Measurements from ENCODE around the gene CAMK2N2.

The CAMK2N2 gene

DNA sequence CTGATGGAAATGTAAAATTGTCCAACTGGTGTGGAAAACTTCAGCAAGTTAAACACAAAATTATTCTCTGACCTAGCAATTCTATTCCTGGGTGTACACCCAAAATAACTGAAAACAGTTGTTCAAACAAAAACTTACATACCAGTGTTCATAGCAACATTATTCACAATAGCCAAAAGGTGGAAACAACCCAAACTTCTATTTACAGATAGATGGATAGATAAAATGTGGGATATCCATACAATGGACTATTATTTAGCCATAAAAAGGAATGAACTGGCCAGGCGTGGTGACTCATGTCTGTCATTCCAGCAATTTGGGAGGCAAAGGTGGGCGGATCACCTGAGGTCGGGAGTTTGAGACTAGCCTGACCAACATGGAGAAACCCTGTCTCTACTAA lies 38.8 kb downstream of the CAMK2N2 start:
- Histone ChIP-seq H3K36me3 (ENCODE audit: control insufficient read depth, low read length) (no peaks in the 10 kb centered on the region), H3K4me1 (ENCODE audit: control insufficient read depth, low read length) (no peaks in the 10 kb centered on the region), H3K27me3 (ENCODE audit: control insufficient read depth, low read length) (peaks cover 7% of the 10 kb centered on the region), H3K4me2 (ENCODE audit: low read length) (no peak overlapping the region), H3K4me3 (ENCODE audit: low read length) (no peak overlapping the region), H3K79me2 (ENCODE audit: control insufficient read depth, low read length) (no peaks in the 10 kb centered on the region), H3K9me2 (replicated peaks; ENCODE audit: control insufficient read depth, low read length) (no peaks in the 10 kb centered on the region), H3F3A (ENCODE audit: control insufficient read depth, insufficient read depth) (no peaks in the 10 kb centered on the region), H4K20me1 (ENCODE audit: control insufficient read depth, insufficient read depth, low read depth, low read length) (no peaks in the 10 kb centered on the region), H3K27ac (ENCODE audit: low read depth, low read length) (no peak overlapping the region), H3K9me3 (ENCODE audit: control insufficient read depth, insufficient read depth, low read length) (no peaks in the 10 kb centered on the region)
- TF ChIP-seq, protein P1, sequence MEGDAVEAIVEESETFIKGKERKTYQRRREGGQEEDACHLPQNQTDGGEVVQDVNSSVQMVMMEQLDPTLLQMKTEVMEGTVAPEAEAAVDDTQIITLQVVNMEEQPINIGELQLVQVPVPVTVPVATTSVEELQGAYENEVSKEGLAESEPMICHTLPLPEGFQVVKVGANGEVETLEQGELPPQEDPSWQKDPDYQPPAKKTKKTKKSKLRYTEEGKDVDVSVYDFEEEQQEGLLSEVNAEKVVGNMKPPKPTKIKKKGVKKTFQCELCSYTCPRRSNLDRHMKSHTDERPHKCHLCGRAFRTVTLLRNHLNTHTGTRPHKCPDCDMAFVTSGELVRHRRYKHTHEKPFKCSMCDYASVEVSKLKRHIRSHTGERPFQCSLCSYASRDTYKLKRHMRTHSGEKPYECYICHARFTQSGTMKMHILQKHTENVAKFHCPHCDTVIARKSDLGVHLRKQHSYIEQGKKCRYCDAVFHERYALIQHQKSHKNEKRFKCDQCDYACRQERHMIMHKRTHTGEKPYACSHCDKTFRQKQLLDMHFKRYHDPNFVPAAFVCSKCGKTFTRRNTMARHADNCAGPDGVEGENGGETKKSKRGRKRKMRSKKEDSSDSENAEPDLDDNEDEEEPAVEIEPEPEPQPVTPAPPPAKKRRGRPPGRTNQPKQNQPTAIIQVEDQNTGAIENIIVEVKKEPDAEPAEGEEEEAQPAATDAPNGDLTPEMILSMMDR (IDR thresholded peaks at IDR 0.05; ENCODE audit: low read depth, low read length, poor library complexity, severe bottlenecking), result no peak
- no peak for TF ChIP-seq EZH2phosphoT487 (IDR thresholded peaks at IDR 0.05; ENCODE audit: borderline replicate concordance, low read length)

DNA sequence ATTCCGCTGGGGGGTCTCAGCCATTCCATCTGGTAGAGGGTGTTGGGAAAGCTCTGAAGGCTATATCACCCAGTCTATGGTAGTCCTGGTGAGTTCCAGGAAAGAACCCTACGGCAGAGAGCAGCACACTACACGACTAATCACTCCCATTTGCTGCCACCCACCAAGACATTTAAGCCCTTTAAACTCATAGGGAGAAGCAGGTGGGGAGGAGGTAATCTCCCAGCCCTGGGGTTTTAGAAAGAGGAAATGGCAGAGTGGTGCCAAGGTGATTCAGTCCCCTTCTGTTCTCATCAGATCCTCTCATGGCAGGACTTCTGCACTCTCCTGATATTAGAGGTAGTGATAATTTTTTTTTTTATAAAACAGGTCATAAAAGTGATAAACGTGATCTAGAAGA lies 42.5 kb downstream of the CAMK2N2 start:
- H3K27ac ChIP-seq (ENCODE audit: low read depth, low read length), result no peak overlapping the region
- no peaks in the 10 kb centered on the region for H3K36me3 ChIP-seq (ENCODE audit: control insufficient read depth, low read length)
- no peaks in the 10 kb centered on the region for H3K9me3 ChIP-seq (ENCODE audit: control insufficient read depth, insufficient read depth, low read length)
- H3K4me2 ChIP-seq (ENCODE audit: low read length), result no peak overlapping the region
- H4K20me1 ChIP-seq (ENCODE audit: control insufficient read depth, insufficient read depth, low read depth, low read length), result no peaks in the 10 kb centered on the region
- no peaks in the 10 kb centered on the region for H3K4me1 ChIP-seq (ENCODE audit: control insufficient read depth, low read length)
- TF ChIP-seq EZH2phosphoT487 (IDR thresholded peaks at IDR 0.05; ENCODE audit: borderline replicate concordance, low read length), result no peak
- TF ChIP-seq, protein P1 (IDR thresholded peaks at IDR 0.05; ENCODE audit: low read depth, low read length, poor library complexity, severe bottlenecking), result no peak
- H3K9me2 ChIP-seq (replicated peaks; ENCODE audit: control insufficient read depth, low read length), result no peaks in the 10 kb centered on the region
- no peaks in the 10 kb centered on the region for H3F3A ChIP-seq (ENCODE audit: control insufficient read depth, insufficient read depth)
- no peak overlapping the region for H3K4me3 ChIP-seq (ENCODE audit: low read length)
- 0 out of 2 replicates have a peak, but pooled peaks cover 7% of the 10 kb centered on the region for H3K27me3 ChIP-seq (ENCODE audit: control insufficient read depth, low read length)
- no peaks in the 10 kb centered on the region for H3K79me2 ChIP-seq (ENCODE audit: control insufficient read depth, low read length)

DNA sequence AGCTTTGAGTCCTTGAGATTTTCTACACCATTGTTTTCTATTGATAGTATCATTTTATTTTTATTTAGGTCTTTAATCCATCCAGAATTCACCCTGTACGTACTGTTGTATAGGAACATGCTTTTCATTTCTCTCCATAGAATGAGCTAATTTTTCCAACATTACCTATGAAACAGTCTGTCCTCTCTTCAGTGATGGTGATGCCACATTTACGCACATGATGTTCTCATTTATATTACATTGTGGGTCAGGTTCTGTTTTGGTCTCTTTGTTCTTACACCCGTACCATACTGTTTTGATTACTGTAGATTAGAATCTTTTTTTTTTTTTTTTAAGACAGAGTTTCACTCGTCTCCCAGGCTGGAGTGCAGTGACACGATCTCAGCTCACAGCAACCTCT lies 49.6 kb downstream of the CAMK2N2 start:
- no peak overlapping the region for H3K4me3 ChIP-seq (ENCODE audit: low read length)

More for the DNA sequence above, 49.6 kb downstream of the CAMK2N2 start:
- no peaks in the 10 kb centered on the region for H3K4me1 ChIP-seq (ENCODE audit: control insufficient read depth, low read length)
- H3K27me3 ChIP-seq (ENCODE audit: control insufficient read depth, low read length), result peaks cover 22% of the 10 kb centered on the region
- no peaks in the 10 kb centered on the region for H4K20me1 ChIP-seq (ENCODE audit: control insufficient read depth, insufficient read depth, low read depth, low read length)
- no peaks in the 10 kb centered on the region for H3K9me3 ChIP-seq (ENCODE audit: control insufficient read depth, insufficient read depth, low read length)
- no peak overlapping the region for H3K27ac ChIP-seq (ENCODE audit: low read depth, low read length)
- no peaks in the 10 kb centered on the region for H3K36me3 ChIP-seq (ENCODE audit: control insufficient read depth, low read length)
- TF ChIP-seq, protein P1 (IDR thresholded peaks at IDR 0.05; ENCODE audit: low read depth, low read length, poor library complexity, severe bottlenecking), result no peak
- no peak for TF ChIP-seq EZH2phosphoT487 (IDR thresholded peaks at IDR 0.05; ENCODE audit: borderline replicate concordance, low read length)
- no peaks in the 10 kb centered on the region for H3K79me2 ChIP-seq (ENCODE audit: control insufficient read depth, low read length)
- H3F3A ChIP-seq (ENCODE audit: control insufficient read depth, insufficient read depth), result no peaks in the 10 kb centered on the region
- H3K9me2 ChIP-seq (replicated peaks; ENCODE audit: control insufficient read depth, low read length), result no peaks in the 10 kb centered on the region
- H3K4me2 ChIP-seq (ENCODE audit: low read length), result no peak overlapping the region

All from DOHH2 (cell line).